Activated naive CD8-positive, alpha-beta T cell treated with anti-CD3 and anti-CD28 coated beads, Interleukin-2, amount 50 U/mL, for 16 hours (primary cell): ENCODE results near the gene LOX.

ENCODE experiments used
- DNase-seq: peaks from one replicate; pipeline ENCODE4 v3.0.0-alpha.2; 2020; ENCODE audit warnings: low read depth, low spot score

LOX gene

GRCh38 chr5:122078116-122079110, at the start of gene LOX:
Gene LOX, minus strand, starts transcription at chr5:122078259. Its CDS starts 274 bp downstream, at chr5:122077985.
- DNase-seq = no peak

- no peak for DNase-seq
These were observed 48.8 kb upstream of the LOX start for GRCh38 chr5:122126756-122127321.

- no peak for DNase-seq
These were observed 48.2 kb upstream of the LOX start for GRCh38 chr5:122126177-122126755.

- DNase-seq = no peak
These were observed 46.7 kb upstream of the LOX start for GRCh38 chr5:122124766-122125165.

- no peak for DNase-seq
These were observed 43.7 kb upstream of the LOX start for GRCh38 chr5:122121479-122122465.

GRCh38 chr5:122120957-122121356, 42.9 kb upstream of the LOX start:
- no peak for DNase-seq

- no peak for DNase-seq
These were observed 42.4 kb upstream of the LOX start for GRCh38 chr5:122120493-122120892.

GRCh38 chr5:122119205-122119604, 41.1 kb upstream of the LOX start:
- DNase-seq = no peak

- no peak for DNase-seq
These were observed 40.4 kb upstream of the LOX start for GRCh38 chr5:122118356-122118948.

GRCh38 chr5:122114501-122114900, 36.4 kb upstream of the LOX start:
- DNase-seq = no peak

GRCh38 chr5:122112733-122113558, 34.9 kb upstream of the LOX start:
- DNase-seq = no peak

GRCh38 chr5:122112063-122112462, 34.0 kb upstream of the LOX start:
- no peak for DNase-seq

GRCh38 chr5:122111460-122111859, 33.4 kb upstream of the LOX start:
- DNase-seq = no peak

- DNase-seq = no peak
These were observed 32.9 kb upstream of the LOX start for GRCh38 chr5:122110987-122111386.

GRCh38 chr5:122107016-122107415, 29.0 kb upstream of the LOX start:
- no peak for DNase-seq

GRCh38 chr5:122105909-122106308, 27.9 kb upstream of the LOX start:
- DNase-seq = no peak

- no peak for DNase-seq
These were observed 24.8 kb upstream of the LOX start for GRCh38 chr5:122102825-122103224.

GRCh38 chr5:122101636-122102285, 23.7 kb upstream of the LOX start:
- DNase-seq = no peak

GRCh38 chr5:122099060-122099790, 21.2 kb upstream of the LOX start:
- DNase-seq = no peak
